Pancreas (tissue), 10 donors: ENCODE data around the gene ECE2. TPM values are rescaled to one million over a fixed set of nuclear protein-coding genes. Genes with fewer than 3 reads are reported as not detected.

ENCODE experiments used
- ATAC-seq, 4 donors: fragments of 200-7000 bp; cut with Tn5 transposase; one replicate each; pipeline versions ENCODE4 v1.8.0 to v1.9.1; 2020; ENCODE audit warnings: mild to moderate bottlenecking in 4 of 4, moderate library complexity in 4 of 4
- DNase-seq, 6 donors: peaks; one replicate each; pipeline ENCODE4 v3.0.0-alpha.2; 2020
- FAIRE-seq: peaks from 2 replicates; lab custom pipeline; 2012; peaks lifted over from hg19 to GRCh38; lab: Jason Lieb, UNC
- H3K27ac ChIP-seq, 4 donors: fragments of 200-600 bp; sonication (generic); 1 replicate in 3 of 4; 2 replicates in 1 of 4; pipeline versions ENCODE4 v1.5.0 to v1.8.0; 2020
- H3K27me3 ChIP-seq, 4 donors: fragments of 200-600 bp; one replicate each; pipeline ENCODE4 v1.8.0; 2021
- H3K36me3 ChIP-seq, 3 donors: fragments of 200-600 bp; sonication (generic) in 1 of 3; one replicate each; pipeline versions ENCODE4 v1.5.0 to v1.8.0; 2020 to 2021
- H3K4me1 ChIP-seq, 3 donors: fragments of 200-600 bp; one replicate each; pipeline ENCODE4 v1.8.0; 2021
- H3K4me3 ChIP-seq, 4 donors: fragments of 200-600 bp; sonication (generic) in 2 of 4; one replicate each; pipeline versions ENCODE4 v1.5.0 to v1.8.0; 2020 to 2021
- H3K9me3 ChIP-seq, 4 donors: fragments of 200-600 bp; one replicate each; pipeline ENCODE4 v1.8.0; 2021
- CTCF ChIP-seq, 4 donors: fragments of 200-600 bp; sonication (generic) in 3 of 4; IDR thresholded peaks; one replicate each; pipeline versions ENCODE4 v1.5.0 to v1.8.0; 2021; ENCODE audit warnings: antibody characterized with exemption in 4 of 4
- WGBS, 2 donors: extraction: QIAGEN DNeasy Blood & Tissue Kit; methylation state at CpG; one replicate each; pipeline ENCODE4 v1.1.7; 2013; 5-methylcytosine and 5-hydroxymethylcytosine counted together
- intact Hi-C, 3 donors: fragments of 100-400 bp; cut with DNase I; formaldehyde crosslinking; loops; one replicate each; pipeline versions ENCODE4 v1.11.1 to v1.14.2; 2022
- polyA plus RNA-seq, 2 donors: library from polyadenylated mRNA; stranded (reverse); fragments of 200-250 nt; gene quantifications; one replicate each; pipeline ENCODE4 v1.2.3, GENCODE V29; 2013
- total RNA-seq, 6 donors: library from RNA; stranded (reverse); fragmentation: NEBNext Ultra II Directional in 4 of 6; extraction: Animal tissue kit (Norgen Biotek cat#: 25700) in 4 of 6; gene quantifications; one replicate each; pipeline versions ENCODE4 v1.2.1 to v1.2.4, GENCODE V29; 2021 to 2023
- donor health status: healthy with polysubstance abuse.
- donor health status: DM: no; HTN: no; CAD: no; lungs with moderate emphysema.
- donor health status: DM: no; HTN: no; CAD: no.
- donor health status: control.
- donor health status: control.
- donor health status: Bipolar disorder and iron deficiency.
- donor health status: DM: yes; HTN: yes; CAD: no.
- donor health status: DM: no; HTN: no; CAD: no.
- donor health status: DM: no; HTN: no; CAD: no.
- donor health status: DM: yes; HTN: yes; CAD: no.

Gene ECE2
- total and polyA plus RNA-seq, 8 donors: 6.3 to 25.4 (median 8.8) TPM

- H3K4me1 ChIP-seq: peaks cover 0 to 3% (median 2%) of the 10 kb centered on the region in 3 donors
- FAIRE-seq (no peak), ATAC-seq (no peak), DNase-seq (peak in 1 of 6 donors; percentile 15)
- no peak for TF ChIP-seq CTCF (IDR thresholded peaks at IDR 0.05)
- H3K27me3 ChIP-seq: no peaks in the 10 kb centered on the region
- no peak overlapping the region for H3K27ac ChIP-seq
- no peaks in the 10 kb centered on the region for H3K9me3 ChIP-seq
- no peaks in the 10 kb centered on the region for H3K36me3 ChIP-seq
- intact Hi-C loops: no loop called here
- WGBS, 2 donors: 93 to 94% methylated on average over 3 of the region's 3 CpGs
- no peak overlapping the region for H3K4me3 ChIP-seq
Measured at GRCh38 chr3:184255291-184256039, 20.4 kb upstream of the ECE2 start.

GRCh38 chr3:184257083-184257915 lies 18.5 kb upstream of the ECE2 start:
- Histone ChIP-seq H3K27ac (no peak overlapping the region), H3K36me3 (no peaks in the 10 kb centered on the region), H3K4me1 (no peaks in the 10 kb centered on the region), H3K27me3 (no peaks in the 10 kb centered on the region), H3K4me3 (no peak overlapping the region), H3K9me3 (no peaks in the 10 kb centered on the region)
- no peak for FAIRE-seq
- intact Hi-C loops: no loop called here
- WGBS, 2 donors: 90 to 96% methylated on average over 23 of the region's 23 CpGs
- no peak for TF ChIP-seq CTCF (IDR thresholded peaks at IDR 0.05)
- no peak for DNase-seq
- no peak for ATAC-seq

GRCh38 chr3:184258926-184259325 lies 16.9 kb upstream of the ECE2 start:
- no peak for FAIRE-seq
- Histone ChIP-seq H3K4me1 (no peaks in the 10 kb centered on the region), H3K27me3 (no peaks in the 10 kb centered on the region), H3K9me3 (no peaks in the 10 kb centered on the region), H3K4me3 (no peak overlapping the region), H3K27ac (no peak overlapping the region), H3K36me3 (no peaks in the 10 kb centered on the region)
- no peak for TF ChIP-seq CTCF (IDR thresholded peaks at IDR 0.05)
- ATAC-seq: no peak
- intact Hi-C loops: no loop called here
- 85 to 86% methylated on average over 5 of the region's 5 CpGs for WGBS, 2 donors
- peak in 1 of 6 donors; percentile 51 for DNase-seq

- H3K4me3 ChIP-seq: peak overlapping the region in 2 of 4 donors; percentile 69 to 78
- intact Hi-C loops: no loop called here
- FAIRE-seq: no peak
- no peaks in the 10 kb centered on the region for H3K9me3 ChIP-seq
- no peaks in the 10 kb centered on the region for H3K36me3 ChIP-seq
- no peaks in the 10 kb centered on the region for H3K4me1 ChIP-seq
- WGBS, 2 donors: 16% methylated on average over 21 to 28 of the region's 28 CpGs
- no peak overlapping the region for H3K27ac ChIP-seq
- peak in 2 of 6 donors; percentile 45 to 73 for DNase-seq
- no peaks in the 10 kb centered on the region for H3K27me3 ChIP-seq
- no peak for TF ChIP-seq CTCF (IDR thresholded peaks at IDR 0.05)
- ATAC-seq: no peak
Measured at GRCh38 chr3:184259396-184259877, 16.4 kb upstream of the ECE2 start.
